DOHH2 (cell line): Measurements from ENCODE around the gene PEX11B.

Experiments used
- EZH2phosphoT487 ChIP-seq: fragments of 200-600 bp; sonication (generic); IDR thresholded peaks from 2 replicates; pipeline ENCODE4 v1.6.1; 2017; ENCODE audit warnings: borderline replicate concordance, mild to moderate bottlenecking, antibody characterized with exemption, low read length, moderate library complexity, mixed read lengths
- TF ChIP-seq, protein P1 (sequence below): fragments of 200-600 bp; sonication (generic); IDR thresholded peaks from one replicate; pipeline ENCODE4 v1.5.1; 2014; ENCODE audit warnings: antibody characterized with exemption, mild to moderate bottlenecking, low read depth, low read length; ENCODE audit not compliant: poor library complexity, severe bottlenecking

DNA sequence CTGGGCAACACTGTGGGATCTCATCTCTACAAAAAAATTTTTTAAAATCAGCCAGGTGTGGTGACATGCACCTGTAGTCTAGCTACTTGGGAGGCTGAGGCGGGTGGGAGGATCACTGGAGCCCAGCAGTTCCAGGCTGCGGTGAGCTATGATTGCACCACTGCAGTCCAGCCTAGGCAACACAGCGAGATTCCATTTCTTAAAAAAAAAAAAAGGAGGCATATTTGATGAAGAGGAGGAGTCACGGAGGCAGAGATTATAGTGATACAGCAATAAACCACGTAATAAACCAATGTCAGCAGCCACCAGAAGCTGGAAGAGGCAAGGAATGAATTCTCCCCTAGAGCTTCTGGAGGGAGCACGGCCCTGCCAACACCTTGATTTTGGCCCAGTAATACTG lies 35.3 kb upstream of the PEX11B start:
- TF ChIP-seq, protein P1, sequence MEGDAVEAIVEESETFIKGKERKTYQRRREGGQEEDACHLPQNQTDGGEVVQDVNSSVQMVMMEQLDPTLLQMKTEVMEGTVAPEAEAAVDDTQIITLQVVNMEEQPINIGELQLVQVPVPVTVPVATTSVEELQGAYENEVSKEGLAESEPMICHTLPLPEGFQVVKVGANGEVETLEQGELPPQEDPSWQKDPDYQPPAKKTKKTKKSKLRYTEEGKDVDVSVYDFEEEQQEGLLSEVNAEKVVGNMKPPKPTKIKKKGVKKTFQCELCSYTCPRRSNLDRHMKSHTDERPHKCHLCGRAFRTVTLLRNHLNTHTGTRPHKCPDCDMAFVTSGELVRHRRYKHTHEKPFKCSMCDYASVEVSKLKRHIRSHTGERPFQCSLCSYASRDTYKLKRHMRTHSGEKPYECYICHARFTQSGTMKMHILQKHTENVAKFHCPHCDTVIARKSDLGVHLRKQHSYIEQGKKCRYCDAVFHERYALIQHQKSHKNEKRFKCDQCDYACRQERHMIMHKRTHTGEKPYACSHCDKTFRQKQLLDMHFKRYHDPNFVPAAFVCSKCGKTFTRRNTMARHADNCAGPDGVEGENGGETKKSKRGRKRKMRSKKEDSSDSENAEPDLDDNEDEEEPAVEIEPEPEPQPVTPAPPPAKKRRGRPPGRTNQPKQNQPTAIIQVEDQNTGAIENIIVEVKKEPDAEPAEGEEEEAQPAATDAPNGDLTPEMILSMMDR = no peak
- no peak for TF ChIP-seq EZH2phosphoT487
